Immature natural killer cell (primary cell): ENCODE data around the gene TVP23B. TPM values are rescaled to one million over a fixed set of nuclear protein-coding genes. Genes with fewer than 3 reads are reported as not detected.
"Not testable (repeated sequence)": the region's sequence is repeated elsewhere in the genome, so short reads cannot be mapped to it uniquely, and the experiment has no call there.

ENCODE experiments used
- DNase-seq, 3 donors: peaks; one replicate each; pipeline ENCODE4 v3.0.0; 2022; ENCODE audit warnings: mixed read lengths in 1 of 3
- H3K27ac Mint-ChIP-seq, 6 donors: one replicate each; pipeline ENCODE4 v1.8.0; 2020; ENCODE audit warnings: mixed read lengths in 6 of 6, mild to moderate bottlenecking in 5 of 6, inconsistent platforms in 4 of 6, moderate library complexity in 3 of 6
- H3K27me3 Mint-ChIP-seq, 3 donors: one replicate each; pipeline ENCODE4 v1.8.0; 2020 to 2021; ENCODE audit warnings: low read depth in 3 of 3, mild to moderate bottlenecking in 3 of 3, mixed read lengths in 3 of 3, moderate library complexity in 3 of 3, inconsistent platforms in 1 of 3
- H3K36me3 Mint-ChIP-seq, 3 donors: one replicate each; pipeline ENCODE4 v1.8.0; 2020; ENCODE audit warnings: mixed read lengths in 3 of 3, inconsistent platforms in 2 of 3, mild to moderate bottlenecking in 2 of 3
- H3K4me1 Mint-ChIP-seq, 2 donors: one replicate each; pipeline ENCODE4 v1.8.0; 2020; ENCODE audit warnings: inconsistent platforms in 2 of 2, mild to moderate bottlenecking in 2 of 2, mixed read lengths in 2 of 2, moderate library complexity in 1 of 2
- H3K4me3 Mint-ChIP-seq, 5 donors: one replicate each; pipeline ENCODE4 v1.8.0; 2020; ENCODE audit warnings: mild to moderate bottlenecking in 5 of 5, mixed read lengths in 5 of 5, inconsistent platforms in 3 of 5, moderate library complexity in 3 of 5
- H3K9me3 Mint-ChIP-seq, 6 donors: one replicate each; pipeline ENCODE4 v1.8.0; 2020; ENCODE audit warnings: mild to moderate bottlenecking in 6 of 6, mixed read lengths in 6 of 6, inconsistent platforms in 4 of 6, moderate library complexity in 3 of 6
- polyA plus RNA-seq, 3 donors: library from polyadenylated mRNA; unstranded; fragments of 300-500 nt; fragmentation: Illumina TruSeq; gene quantifications; one replicate each; pipeline ENCODE4 v1.2.3, GENCODE V29; 2021

TVP23B gene
- polyA plus RNA-seq, 3 donors from 2014 or later = 23.6 to 55.4 (median 47.6) TPM

DNA sequence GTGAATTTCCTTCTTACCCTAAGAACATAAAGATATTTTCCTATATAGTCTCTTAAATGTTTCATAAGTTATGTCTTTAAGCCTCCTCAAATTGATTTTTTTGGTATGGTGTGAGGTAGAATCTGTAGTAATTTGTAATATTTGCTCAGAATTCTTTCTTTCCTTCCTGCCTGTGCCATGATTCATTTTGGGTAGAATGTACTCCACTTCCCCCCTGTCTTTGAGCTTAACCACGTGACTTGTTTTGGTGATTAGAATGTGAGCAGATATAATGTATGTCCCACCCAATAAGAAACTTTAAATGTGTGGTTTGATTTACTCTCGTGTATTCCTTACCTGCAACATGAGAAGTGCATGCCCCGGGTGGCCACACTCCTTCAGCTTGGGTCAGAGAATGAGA lies 40.4 kb downstream of the TVP23B start:
- H3K36me3 Mint-ChIP-seq, H3K4me1 Mint-ChIP-seq: not testable (repeated sequence)

DNA sequence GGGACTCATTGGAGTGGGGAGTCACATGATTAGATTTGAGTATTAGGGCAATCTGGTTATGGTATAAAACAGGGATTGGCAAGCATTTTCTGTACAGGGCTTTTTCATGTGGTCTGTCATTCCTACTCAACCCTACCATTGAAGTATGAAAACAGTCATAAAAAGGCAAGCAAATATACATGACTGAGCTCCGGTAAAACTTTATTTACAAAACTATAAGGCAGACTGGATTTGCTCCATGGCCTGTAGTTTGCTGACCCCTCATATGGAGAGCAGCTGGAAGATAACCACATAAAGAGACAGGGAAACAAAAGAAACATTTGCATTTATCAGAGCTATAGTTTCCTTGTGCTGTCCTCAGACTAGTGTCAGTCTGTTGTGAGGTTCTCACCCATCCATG lies 46.6 kb downstream of the TVP23B start:
- H3K9me3 Mint-ChIP-seq, H3K4me3 Mint-ChIP-seq, H3K27me3 Mint-ChIP-seq, H3K27ac Mint-ChIP-seq, H3K36me3 Mint-ChIP-seq, H3K4me1 Mint-ChIP-seq, DNase-seq: not testable (repeated sequence)

More for the DNA sequence above, 40.4 kb downstream of the TVP23B start:
- H3K4me3 Mint-ChIP-seq, DNase-seq, H3K27me3 Mint-ChIP-seq, H3K27ac Mint-ChIP-seq, H3K9me3 Mint-ChIP-seq: not testable (repeated sequence)

DNA sequence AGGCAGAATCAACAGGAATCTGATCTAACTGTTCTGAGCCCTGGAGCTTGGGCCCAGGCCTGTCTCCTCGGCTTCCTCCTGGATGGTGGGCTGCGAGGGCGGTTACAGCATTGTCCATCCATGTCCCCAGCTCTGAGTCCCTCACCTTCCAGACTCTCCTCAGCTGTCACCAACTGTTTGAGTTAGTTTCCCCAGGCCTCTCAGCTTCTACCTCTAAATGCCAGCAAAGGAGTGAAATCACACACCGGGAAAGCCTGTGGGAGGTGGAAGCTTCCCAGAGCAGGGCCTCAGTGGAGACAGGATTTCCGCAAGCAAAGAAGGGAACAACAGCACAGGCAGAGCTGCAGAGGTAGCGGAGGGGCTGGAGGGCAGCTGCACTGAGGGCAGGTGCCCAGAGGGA lies 67.5 kb downstream of the TVP23B start:
- H3K36me3 Mint-ChIP-seq = no peaks in the 10 kb centered on the region
- H3K4me1 Mint-ChIP-seq = no peaks in the 10 kb centered on the region
- no peak overlapping the region for H3K4me3 Mint-ChIP-seq
- H3K9me3 Mint-ChIP-seq = no peaks in the 10 kb centered on the region
- peaks cover 0 to 1% (median 0%) of the 10 kb centered on the region in 3 donors for H3K27me3 Mint-ChIP-seq
- no peak for DNase-seq
- no peak overlapping the region for H3K27ac Mint-ChIP-seq

DNA sequence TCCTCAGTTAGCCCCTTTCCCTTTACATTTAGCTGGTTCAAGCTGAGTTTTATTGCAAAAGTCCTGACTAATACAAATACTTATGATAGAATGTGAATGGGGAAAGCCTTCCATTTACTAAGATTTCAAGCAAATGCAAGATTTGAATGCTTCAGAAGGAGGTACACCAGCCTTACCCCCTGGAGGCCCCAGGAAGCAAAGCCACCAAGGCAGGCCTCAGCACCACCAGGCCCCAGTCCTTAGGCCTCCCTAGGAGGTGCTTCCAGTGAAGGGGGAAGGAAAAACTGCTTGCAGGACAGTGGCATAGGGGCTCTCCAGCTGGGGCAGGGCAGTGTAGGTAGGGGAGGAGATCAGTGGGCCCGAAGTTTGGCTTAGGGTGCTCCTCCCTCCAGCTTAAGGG lies 69.7 kb downstream of the TVP23B start:
- H3K9me3 Mint-ChIP-seq = no peaks in the 10 kb centered on the region
- DNase-seq = no peak
- H3K4me3 Mint-ChIP-seq = no peak overlapping the region
- H3K27ac Mint-ChIP-seq = no peak overlapping the region
- peaks cover 0 to 2% (median 0%) of the 10 kb centered on the region in 3 donors for H3K27me3 Mint-ChIP-seq
- peaks cover 9 to 11% of the 10 kb centered on the region in 2 donors for H3K4me1 Mint-ChIP-seq
- H3K36me3 Mint-ChIP-seq = no peaks in the 10 kb centered on the region

DNA sequence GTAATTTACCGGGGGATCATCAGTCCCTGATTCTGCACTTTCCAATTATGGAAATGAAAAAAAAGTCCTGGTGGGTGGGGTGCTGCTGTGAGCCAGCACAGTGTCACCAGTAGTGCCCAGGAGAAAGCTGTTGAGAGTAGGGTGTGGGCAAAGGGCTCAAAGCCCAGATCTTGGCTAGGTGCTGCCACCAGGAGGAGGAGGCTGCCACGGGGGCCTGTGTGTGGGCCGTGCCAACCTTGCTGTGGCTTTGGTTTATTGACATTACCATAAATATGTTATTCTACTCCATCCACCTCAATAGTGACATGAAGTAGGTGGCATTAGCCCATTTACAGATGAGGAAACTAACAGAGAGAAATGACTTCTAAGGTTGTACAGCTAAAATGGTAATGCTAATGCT lies 70.2 kb downstream of the TVP23B start:
- Mint-ChIP-seq H3K27me3 (peaks cover 0 to 7% (median 2%) of the 10 kb centered on the region in 3 donors), H3K36me3 (no peaks in the 10 kb centered on the region), H3K27ac (no peak overlapping the region), H3K4me3 (no peak overlapping the region), H3K4me1 (peaks cover 14 to 16% of the 10 kb centered on the region in 2 donors), H3K9me3 (no peaks in the 10 kb centered on the region)
- no peak for DNase-seq

DNA sequence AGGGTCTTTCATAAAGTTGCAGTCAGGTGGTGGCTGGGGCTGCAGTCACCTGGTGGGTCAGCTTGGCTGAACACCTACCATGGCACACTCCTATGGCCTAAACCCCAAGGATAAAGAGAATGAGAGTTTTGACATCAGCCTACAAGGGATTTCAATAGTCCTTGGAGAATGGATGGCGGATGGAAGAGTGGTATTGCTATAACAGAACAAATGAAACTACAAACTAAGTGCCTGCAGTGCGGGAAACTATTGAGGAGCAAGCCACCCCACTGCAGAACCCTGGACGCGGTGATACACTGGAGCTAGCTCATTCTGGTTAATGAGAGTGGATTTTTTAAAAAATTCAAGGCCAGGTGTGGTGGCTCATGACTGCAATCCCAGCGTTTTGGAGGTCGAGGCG lies 74.0 kb downstream of the TVP23B start:
- no peaks in the 10 kb centered on the region for H3K36me3 Mint-ChIP-seq

DNA sequence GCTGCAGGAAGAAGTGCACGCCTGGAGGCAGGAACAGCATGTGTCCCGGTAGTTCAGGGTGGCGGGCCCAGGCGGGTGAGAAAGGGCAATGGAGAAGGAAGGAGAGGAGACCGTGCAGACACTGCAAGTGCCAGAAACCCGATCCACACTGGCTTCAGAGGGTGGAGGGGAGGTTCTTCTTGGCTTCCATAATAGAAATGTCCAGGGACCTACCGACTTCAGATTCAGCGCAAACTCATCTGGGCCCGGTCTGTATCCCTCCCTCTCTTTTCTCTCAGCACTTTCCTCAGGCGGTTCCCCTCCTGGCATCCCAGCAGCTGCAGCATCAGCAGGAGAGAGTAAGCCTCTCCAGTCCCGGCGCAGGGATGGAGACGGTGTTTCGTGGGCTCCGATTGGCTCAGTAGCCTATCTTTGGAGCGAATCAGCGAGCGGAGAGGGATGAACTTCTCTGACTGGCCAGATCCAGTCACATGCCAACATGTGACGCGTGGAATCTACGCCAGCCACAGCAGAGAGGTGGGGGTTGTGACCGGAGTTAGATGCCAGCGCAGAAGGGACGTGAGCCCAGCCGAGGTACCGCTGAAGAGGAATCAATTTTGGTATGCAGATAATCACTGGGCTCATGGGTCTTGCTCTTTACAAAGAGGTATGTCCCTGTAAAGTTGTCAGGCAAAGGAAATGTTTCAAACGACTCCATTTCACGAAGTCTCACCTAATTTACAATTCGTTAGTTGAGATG lies 75.0 kb downstream of the TVP23B start:
- Mint-ChIP-seq H3K27ac (peak overlapping the region; percentile 88 to 96 (median 94)), H3K36me3 (no peaks in the 10 kb centered on the region), H3K27me3 (peaks cover 2 to 17% (median 4%) of the 10 kb centered on the region in 3 donors), H3K4me1 (peaks cover 47 to 48% of the 10 kb centered on the region in 2 donors), H3K4me3 (peak overlapping the region; percentile 92 to 97 (median 96)), H3K9me3 (no peaks in the 10 kb centered on the region)
- DNase-seq = peak; percentile 85 to 86 (median 86)

More for the DNA sequence above, 74.0 kb downstream of the TVP23B start:
- H3K9me3 Mint-ChIP-seq = no peaks in the 10 kb centered on the region
- H3K4me1 Mint-ChIP-seq = peaks cover 37% of the 10 kb centered on the region in 2 donors
- H3K4me3 Mint-ChIP-seq = peak overlapping the region; percentile 56 to 97 (median 96)
- peaks cover 2 to 17% (median 4%) of the 10 kb centered on the region in 3 donors for H3K27me3 Mint-ChIP-seq
- H3K27ac Mint-ChIP-seq = peak overlapping the region in 3 of 6 donors; percentile 55 to 88 (median 57)
- DNase-seq = no peak

Other genes starting within 250 kb of the TVP23B start
- not detected for gene TBC1D28, start 136.8 kb upstream of the TVP23B start, polyA plus RNA-seq
- 1 to 10 TPM in 1 of 3 donors, not detected in 2; 4.3 TPM for gene FOXO3B, start 98.9 kb upstream of the TVP23B start, polyA plus RNA-seq
- gene FBXW10, start 37.1 kb upstream of the TVP23B start, polyA plus RNA-seq = not detected
- gene PRPSAP2, start 76.9 kb downstream of the TVP23B start, polyA plus RNA-seq = 10 to 100 TPM; 29.7 to 39.8 (median 34.8) TPM
- not detected for gene SLC5A10, start 171.0 kb downstream of the TVP23B start, polyA plus RNA-seq
- 1 to 10 TPM in 2 of 3 donors, under 1 TPM in 1; 0.81 to 3.7 (median 1.9) TPM for gene FAM83G, start 223.6 kb downstream of the TVP23B start, polyA plus RNA-seq